Erythroblast (primary cell): ENCODE measurements around the gene GANAB.

Experiments used
- GATA1 ChIP-seq: IDR thresholded peaks from 2 replicates; pipeline ENCODE4 v1.6.1; 2011; ENCODE audit warnings: low read depth, mild to moderate bottlenecking, control low read depth, low read length, moderate library complexity
- POLR2A ChIP-seq: IDR thresholded peaks from 2 replicates; pipeline ENCODE4 v1.6.1; 2011; ENCODE audit warnings: mild to moderate bottlenecking, low read length

DNA sequence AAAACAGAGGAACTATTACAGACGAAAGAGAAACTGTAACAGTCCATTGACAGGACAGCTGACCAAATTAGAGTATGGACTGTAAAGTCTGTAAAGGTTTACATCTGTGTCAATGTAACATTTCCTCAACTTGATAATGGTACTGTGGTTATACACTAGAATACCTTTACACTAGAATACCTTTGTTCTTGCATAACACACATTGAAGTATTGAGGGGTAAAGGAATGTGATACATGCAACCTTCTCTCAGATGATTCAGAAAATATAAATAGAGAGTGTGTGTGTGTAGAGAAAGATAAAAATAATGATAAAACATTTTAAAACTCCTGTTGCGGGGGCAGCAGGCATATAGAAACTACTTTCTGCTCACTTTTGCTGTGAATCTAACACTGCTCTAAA is 67.2 kb downstream of the GANAB start:
- TF ChIP-seq POLR2A = no peak
- no peak for TF ChIP-seq GATA1
